MV-4-11 (cell line): ENCODE measurements around the gene SEMA4D.
"Not testable (repeated sequence)": the region's sequence is repeated elsewhere in the genome, so short reads cannot be mapped to it uniquely, and the experiment has no call there.

Experiments
- DNase-seq: peaks from one replicate; lab custom pipeline; 2025; lab: John Stamatoyannopoulos, UW

The SEMA4D gene

GRCh38 chr9:89383721-89384300, 114.1 kb downstream of the SEMA4D start:
- DNase-seq: no peak

DNA sequence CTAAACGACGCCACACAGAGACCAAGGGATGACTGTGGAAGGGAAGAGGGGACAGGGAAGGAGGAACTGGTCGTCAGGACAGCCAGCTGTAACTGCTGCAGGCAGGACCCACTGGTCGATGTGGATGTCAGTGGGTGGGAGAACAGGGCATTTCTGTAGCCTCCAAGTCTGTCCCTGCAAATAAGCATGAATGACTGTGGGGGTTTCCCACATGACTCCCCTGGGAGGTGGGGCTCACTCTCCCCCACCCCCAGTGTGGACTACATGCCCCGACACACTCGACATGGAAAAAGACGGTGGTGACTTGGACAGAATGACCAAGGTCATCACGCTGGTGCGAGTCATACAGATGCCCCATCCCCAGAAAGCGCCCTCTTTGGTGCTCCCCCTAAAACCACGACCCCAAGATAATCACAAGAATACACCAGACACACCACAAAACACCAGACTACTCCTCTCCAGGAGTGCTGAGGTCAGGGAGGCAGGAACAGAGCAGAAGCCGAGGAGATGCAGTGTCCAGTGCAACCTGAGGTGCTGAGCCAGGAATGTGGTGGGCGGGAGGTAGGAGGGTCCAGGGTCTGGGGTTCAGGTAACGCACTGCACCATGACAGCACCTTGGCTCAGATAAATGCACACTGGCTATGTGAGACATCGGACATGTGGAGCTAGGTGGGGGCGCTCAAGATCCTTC, 114.7 kb downstream of the SEMA4D start:
- DNase-seq: no peak

DNA sequence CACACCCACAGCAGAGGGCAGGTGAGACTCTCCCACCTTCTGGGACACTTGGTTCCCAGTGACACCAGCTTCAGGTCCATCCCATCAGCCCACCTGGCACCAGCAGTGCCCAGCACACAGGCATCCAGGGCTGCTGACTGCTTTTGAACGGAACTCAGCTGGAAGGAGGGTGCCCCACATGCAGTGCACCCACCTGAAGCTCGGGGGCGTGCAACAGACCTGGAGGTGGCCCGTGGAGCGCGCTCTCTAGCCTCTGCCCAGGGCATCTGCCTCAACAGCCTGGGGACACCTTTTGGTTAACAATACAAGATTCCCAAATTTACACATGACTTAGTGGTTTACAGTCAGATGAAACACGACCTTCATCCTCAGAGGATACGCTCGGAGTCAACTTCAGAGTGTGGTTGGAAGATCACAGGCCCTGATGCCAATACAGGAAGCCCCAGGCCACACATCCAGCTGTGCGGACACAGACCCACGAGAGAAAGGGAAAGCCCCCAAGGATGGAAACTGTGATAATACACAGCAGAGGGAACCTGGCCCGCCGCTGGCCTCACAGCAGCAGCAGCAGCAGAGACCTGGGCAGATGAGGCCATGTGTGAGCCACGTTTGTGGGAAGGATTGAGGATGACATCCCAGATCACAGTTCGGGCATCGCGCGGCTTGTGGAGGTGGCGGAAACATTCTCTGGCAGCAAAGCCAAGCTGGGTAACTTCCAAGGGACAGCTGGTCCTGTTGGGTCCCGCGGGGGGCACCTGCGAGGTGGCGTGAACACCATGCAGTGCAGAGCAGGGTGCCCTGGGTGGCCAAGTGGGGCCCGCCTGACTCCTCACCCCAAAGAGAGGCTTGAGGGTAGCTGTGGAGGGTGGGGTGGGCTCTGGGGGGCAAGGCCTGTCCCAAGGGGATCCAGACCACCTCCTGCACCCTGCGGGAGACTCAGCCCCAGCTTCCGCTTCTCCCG, 115.6 kb downstream of the SEMA4D start:
- DNase-seq: no peak

DNA sequence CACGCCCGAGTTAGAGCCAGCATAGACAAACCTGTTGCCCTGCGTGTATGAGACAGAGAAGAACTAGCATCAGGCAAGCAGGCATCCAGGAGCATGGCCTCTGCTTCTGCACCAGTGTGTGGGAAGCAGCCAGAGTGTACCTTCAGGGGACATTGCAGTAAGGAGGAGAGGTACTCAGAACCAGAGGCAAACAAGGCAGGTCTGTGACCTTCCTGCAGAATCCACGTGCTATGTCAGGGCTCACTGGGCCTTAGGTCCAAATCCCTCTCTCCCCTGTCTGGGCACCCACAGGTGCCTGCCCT, 116.7 kb downstream of the SEMA4D start:
- no peak for DNase-seq

DNA sequence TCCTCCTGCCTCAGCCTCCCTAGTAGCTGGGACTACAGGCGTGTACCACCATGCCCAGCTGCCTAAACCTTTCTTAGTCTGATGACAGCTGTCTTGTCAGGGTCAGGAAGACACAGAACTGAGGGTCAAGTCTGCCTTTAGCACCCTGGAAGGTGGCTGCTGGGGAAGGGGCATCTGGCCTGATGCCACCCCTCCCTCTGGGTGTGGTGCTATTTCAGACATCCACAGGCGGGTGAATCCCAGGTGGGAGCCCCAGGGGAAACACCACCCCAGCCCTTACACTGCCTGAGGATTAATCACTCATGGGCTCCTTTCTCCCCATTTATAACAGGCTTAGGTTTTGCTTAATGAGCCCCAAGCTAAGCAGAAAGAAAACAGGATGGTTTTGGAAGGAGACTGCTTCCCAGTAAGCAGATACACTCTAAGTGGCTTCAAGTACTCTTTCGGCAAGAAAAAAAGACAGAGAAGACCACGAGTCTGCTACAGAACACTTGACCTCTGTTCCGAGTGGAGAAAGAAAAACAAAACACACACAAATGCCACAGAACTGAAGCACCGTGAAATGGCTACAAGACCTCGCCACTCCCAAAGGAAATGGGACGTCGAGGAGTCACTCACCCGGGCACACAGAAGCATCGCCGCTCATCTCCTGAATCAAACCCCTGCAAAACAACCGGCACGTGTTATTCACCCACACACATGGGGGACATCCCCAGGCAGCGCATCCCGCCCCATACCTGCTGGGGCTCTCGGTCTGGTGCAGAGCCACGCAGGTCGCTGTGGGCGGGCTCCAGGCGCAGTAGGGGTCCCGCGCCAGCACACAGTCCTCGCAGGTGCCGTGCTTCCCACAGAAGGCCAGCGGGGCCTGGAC, 117.2 kb downstream of the SEMA4D start:
- no peak for DNase-seq

GRCh38 chr9:89379508-89380115, 118.3 kb downstream of the SEMA4D start:
- peak; percentile 80 for DNase-seq

DNA sequence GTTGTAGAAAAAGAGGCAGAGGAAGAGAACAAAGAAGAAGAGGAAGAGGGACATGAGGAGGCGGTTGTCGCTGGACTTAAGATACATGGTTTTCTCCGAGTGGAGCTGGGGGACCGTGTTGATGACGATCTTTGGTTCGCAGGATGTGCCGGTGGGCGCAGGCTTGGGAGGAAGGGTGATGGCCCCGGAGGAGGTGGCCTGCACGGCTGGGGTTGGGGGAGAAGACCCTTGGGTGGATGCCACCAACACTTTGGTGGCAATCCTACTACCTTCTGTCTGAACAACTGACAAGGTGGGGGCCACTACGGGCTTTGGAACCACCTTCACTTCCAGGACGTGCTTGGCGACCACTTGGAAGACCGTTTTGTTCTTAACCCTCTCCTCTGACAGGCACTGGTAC, 118.9 kb downstream of the SEMA4D start:
- DNase-seq: no peak

DNA sequence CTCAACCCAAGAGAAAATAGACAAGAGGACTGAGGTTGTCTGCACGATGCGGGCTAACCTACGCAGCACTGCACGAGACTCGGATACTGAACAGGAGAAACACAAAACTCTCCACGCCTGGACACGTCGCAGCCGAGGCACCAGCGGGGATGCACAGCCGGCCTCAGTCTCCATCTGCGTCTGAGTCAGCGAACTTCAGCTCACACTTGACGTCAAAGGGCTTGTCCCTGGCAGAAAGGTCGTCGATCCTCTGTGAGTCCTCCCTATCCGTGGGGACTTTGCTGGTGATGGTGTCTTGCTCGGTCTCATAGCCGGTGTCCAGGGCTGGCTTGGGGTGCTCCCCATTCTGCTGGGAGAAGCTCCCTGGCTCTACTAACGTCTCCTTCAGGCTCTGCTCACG, 119.4 kb downstream of the SEMA4D start:
- no peak for DNase-seq

DNA sequence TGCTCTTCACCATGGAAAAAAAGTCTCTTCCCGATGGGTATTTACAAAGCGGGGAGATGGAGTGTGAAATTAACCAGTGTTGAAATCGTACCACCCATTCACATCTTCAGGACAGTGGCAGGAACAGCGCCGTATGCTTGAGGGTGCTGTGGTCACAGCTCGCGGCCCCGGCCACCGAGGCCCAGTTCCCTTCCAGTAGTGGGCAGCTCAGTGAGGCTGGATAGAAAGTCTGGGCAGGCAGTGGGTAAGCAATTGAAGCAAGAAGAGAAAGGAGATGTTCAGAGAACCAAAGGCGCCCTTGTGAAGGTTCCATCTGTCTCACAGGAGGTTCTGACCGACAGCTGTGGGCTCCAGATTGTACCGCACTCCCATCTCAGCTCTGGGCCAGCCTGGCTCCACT, 120.5 kb downstream of the SEMA4D start:
- DNase-seq: peak; percentile 48

DNA sequence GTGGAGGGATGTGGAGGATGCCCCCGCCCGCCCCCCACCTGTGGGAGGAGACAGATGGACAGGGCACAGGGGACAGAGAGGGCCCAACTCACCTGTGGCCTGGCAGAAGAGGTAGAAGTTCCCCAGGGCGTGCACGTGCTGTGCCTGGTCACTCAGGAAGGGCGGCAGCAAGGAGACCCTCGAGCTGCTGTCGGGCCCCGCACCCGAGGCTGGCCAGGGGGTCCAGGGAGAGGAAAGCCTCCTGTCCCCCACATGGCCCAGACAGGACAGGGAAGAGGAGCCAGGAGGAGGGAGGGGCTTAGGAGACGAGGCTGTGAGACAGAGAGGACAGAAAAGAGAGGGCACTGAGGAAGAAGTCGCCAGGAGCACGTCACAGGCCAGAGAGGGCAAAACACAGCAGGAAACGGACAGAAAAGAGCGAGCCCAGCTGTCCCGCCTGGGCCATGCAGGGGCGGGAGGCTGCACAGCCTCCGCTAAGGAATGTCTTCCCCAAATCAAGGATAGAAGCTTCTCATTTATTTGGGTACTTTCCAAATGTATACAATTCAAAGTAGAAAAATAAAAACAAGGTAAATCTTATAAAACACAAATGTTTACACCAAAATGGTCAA, 121.1 kb downstream of the SEMA4D start:
- DNase-seq: no peak

GRCh38 chr9:89376286-89376685, 121.6 kb downstream of the SEMA4D start:
- DNase-seq: no peak

GRCh38 chr9:89375191-89375760, 122.6 kb downstream of the SEMA4D start:
- peak; percentile 60 for DNase-seq

DNA sequence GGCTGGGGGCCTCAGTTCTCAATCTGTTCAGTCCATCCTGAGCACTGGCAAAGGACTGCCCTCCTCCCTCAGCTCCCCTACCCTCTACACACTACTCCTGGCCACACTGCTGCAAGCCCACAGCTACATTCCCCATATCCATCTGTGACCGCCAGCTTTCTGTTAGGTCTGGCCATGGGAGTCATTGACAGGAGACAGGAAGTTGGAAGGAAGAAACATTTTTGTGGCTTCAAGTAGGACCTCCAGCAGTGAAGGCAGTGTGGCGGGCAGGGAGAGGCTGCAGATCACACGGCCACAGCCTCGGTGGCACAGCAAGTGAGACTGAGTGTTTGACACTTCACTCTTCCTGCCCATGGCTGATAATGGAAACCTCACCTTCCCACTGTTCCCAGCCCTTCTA, 123.7 kb downstream of the SEMA4D start:
- DNase-seq: peak; percentile 25

- DNase-seq: no peak
Measured at GRCh38 chr9:89372979-89373378, 124.9 kb downstream of the SEMA4D start.

- DNase-seq: no peak
Measured at GRCh38 chr9:89372230-89372816, 125.6 kb downstream of the SEMA4D start.

GRCh38 chr9:89371791-89372190, 126.1 kb downstream of the SEMA4D start:
- DNase-seq: not testable (repeated sequence)

DNA sequence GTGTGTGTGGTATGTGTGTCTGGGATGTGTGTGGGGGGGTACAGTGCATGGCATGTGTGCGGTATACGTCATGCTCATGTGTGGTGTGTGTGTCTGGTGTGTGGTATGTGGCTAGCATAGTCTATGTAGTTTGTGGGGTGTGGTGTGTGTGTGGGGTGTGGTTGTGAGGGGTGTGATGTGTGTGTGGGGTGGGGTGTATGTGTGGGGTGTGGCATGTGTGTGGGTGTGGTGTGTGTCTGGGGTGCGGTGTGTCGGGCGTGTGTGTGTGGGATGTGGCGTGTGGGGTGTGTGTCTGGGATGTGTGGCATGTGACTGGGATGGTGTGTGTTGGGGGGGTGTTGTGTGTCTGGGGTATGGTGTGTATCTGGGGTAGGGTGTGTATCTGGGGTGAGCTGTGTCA, 127.3 kb downstream of the SEMA4D start:
- no peak for DNase-seq

DNA sequence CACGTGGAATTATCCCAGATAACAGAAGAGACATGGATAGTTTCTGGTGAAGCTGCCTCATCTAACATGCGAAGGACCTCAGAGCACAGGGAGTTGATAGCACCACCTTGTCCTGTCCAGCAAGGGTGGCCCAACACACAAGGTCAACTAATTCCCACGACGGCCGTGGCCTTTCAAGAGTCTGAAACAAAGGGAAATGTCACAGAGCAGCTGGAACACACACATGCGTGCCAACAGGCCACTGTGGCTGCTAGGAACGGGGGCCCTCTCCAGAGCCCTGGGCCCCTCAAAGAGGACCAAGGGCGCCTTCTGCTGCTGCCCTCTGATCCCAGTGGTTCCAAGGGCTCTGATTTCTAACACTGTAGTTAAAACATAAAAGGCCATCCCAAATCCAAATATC, 128.9 kb downstream of the SEMA4D start:
- DNase-seq: no peak

GRCh38 chr9:89368550-89368949, 129.4 kb downstream of the SEMA4D start:
- no peak for DNase-seq

DNA sequence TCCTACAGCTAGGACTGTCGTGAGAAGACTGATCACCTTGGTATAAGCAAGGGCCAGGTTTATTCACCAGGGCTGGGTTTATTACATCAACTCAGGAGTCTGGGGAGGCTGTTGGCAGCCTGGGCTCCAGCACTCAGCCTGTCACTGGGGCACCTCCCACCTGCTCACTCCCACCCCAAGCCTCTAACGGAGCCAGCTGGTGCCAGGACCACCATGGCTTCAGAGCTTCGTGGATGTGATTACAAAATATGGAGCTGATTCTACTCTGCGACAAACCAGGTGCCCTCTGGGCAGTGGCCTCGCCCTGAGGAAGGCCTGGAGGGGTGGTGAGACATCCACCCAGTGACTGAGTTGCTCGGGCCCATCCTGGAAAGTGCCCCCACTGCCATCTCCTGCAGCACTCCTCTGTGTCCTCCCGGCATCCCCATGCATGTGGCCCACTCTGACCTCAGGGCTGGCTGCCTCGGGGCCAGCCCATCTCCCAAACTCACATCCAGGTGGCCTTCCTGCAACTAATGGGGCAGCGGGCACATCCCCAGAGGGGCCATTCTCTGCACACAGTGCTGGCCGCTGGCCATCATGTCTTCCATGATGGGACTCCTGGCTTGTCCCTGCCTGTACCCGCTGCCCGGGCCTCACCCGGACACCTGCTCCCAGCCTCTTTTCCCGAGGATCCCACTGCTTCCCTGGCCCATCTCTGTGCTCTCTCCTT, 130.0 kb downstream of the SEMA4D start:
- no peak for DNase-seq
